Measurements from ENCODE around the gene ASF1B.

GRCh38 chr19:14107581-14108461, 28.6 kb downstream of the ASF1B start:
- no peak for TF ChIP-seq CTCF (IDR thresholded peaks at IDR 0.05; ENCODE audit: extremely low read depth in 1 of 2, insufficient read depth in 1 of 2, low read depth in 1 of 2, low read length in 2 of 2)
- TF ChIP-seq POLR2A (IDR thresholded peaks at IDR 0.05; ENCODE audit: low read depth, low read length) = no peak
- TF ChIP-seq POLR2AphosphoS5 (IDR thresholded peaks at IDR 0.05; ENCODE audit: insufficient read depth, low read depth, low read length) = no peak
- no peak for TF ChIP-seq EZH2 (IDR thresholded peaks at IDR 0.05; ENCODE audit: borderline replicate concordance, low read depth, low read length, severe bottlenecking)
- no peak for TF ChIP-seq GATA2 (IDR thresholded peaks at IDR 0.05; ENCODE audit: insufficient read depth, insufficient read length, low read depth, low read length)
